IMR-90 (cell line): Measurements from ENCODE around the gene PAM16. TPM values are rescaled to one million over a fixed set of nuclear protein-coding genes. Genes with fewer than 3 reads are reported as not detected.
A peak's percentile ranks its signal among the peaks of the same experiment; 100 is the strongest.

ENCODE experiments used
- ATAC-seq: fragments of 200-7000 bp; cut with Tn5 transposase; 2 replicates; pipeline ENCODE4 v1.9.1; 2020; ENCODE audit warnings: low read depth, mild to moderate bottlenecking, moderate library complexity
- BruUV-seq: library from RNA; stranded (reverse); fragments of 400-500 nt; replicated peaks from 2 replicates; lab custom pipeline; 2021; lab: Mats Ljungman, UMichigan
- CTCF ChIA-PET: fragments of 300-600 bp; formaldehyde crosslinking; extraction: SDS; loops from one replicate; lab custom pipeline; 2021; ENCODE audit warnings: antibody characterized with exemption; lab: Yijun Ruan, JAX
- POLR2A ChIA-PET: fragments of 300-600 bp; sonication (Branson Sonifier 250); formaldehyde crosslinking; loops from one replicate; lab custom pipeline; 2022; ENCODE audit warnings: antibody characterized with exemption; ENCODE audit not compliant: unreplicated experiment; lab: Charles Lee
- DNase-seq: peaks from one replicate; pipeline ENCODE4 v3.0.0; 2013
- H2AFZ ChIP-seq: replicated peaks from 2 replicates; pipeline ENCODE3; 2013; ENCODE audit warnings: low read length, mild to moderate bottlenecking; ENCODE audit not compliant: poor library complexity
- H2AK5ac ChIP-seq: 2 replicates; pipeline ENCODE4 v1.6.1; 2013; ENCODE audit warnings: low read depth, low read length, inconsistent platforms
- H2AK9ac ChIP-seq: replicated peaks from 2 replicates; pipeline ENCODE3; 2013; ENCODE audit warnings: mild to moderate bottlenecking, low read depth, low read length, moderate library complexity; ENCODE audit not compliant: poor library complexity
- H2BK120ac ChIP-seq: 2 replicates; pipeline ENCODE4 v1.6.1; 2013; ENCODE audit warnings: low read depth, low read length, inconsistent platforms
- H2BK15ac ChIP-seq: 3 replicates; pipeline ENCODE4 v1.6.1; 2013; ENCODE audit warnings: low read depth, low read length, inconsistent platforms
- H2BK20ac ChIP-seq: 2 replicates; pipeline ENCODE4 v1.6.1; 2013; ENCODE audit warnings: low read depth, mild to moderate bottlenecking, inconsistent platforms, low read length, moderate library complexity
- H2BK5ac ChIP-seq: 2 replicates; pipeline ENCODE4 v1.6.1; 2013; ENCODE audit warnings: mild to moderate bottlenecking, low read depth, low read length, inconsistent platforms; ENCODE audit not compliant: poor library complexity, severe bottlenecking
- H3K14ac ChIP-seq: replicated peaks from 2 replicates; pipeline ENCODE4 v1.6.1; 2013; ENCODE audit warnings: low read depth, low read length, inconsistent platforms
- H3K18ac ChIP-seq: 2 replicates; pipeline ENCODE4 v1.6.1; 2013; ENCODE audit warnings: low read depth, low read length, control low read depth
- H3K23ac ChIP-seq: 2 replicates; pipeline ENCODE4 v1.6.1; 2013; ENCODE audit warnings: low read depth, low read length, inconsistent platforms
- H3K27ac ChIP-seq: 2 replicates; pipeline ENCODE4 v1.5.1; 2013; ENCODE audit warnings: mild to moderate bottlenecking, control low read depth, low read length; ENCODE audit not compliant: insufficient read depth
- H3K27me3 ChIP-seq: 2 replicates; pipeline ENCODE4 v1.6.1; 2013; ENCODE audit warnings: low read length; ENCODE audit not compliant: control insufficient read depth, insufficient read depth
- H3K36me3 ChIP-seq: 2 replicates; pipeline ENCODE4 v1.6.1; 2013; ENCODE audit warnings: low read length, mixed read lengths; ENCODE audit not compliant: control insufficient read depth, insufficient read depth
- H3K4ac ChIP-seq: 2 replicates; pipeline ENCODE4 v1.6.1; 2013; ENCODE audit warnings: low read depth, low read length, inconsistent platforms
- H3K4me1 ChIP-seq: 2 replicates; pipeline ENCODE4 v1.6.1; 2013; ENCODE audit warnings: low read length, mixed read lengths; ENCODE audit not compliant: control insufficient read depth, insufficient read depth
- H3K4me2 ChIP-seq: 2 replicates; pipeline ENCODE4 v1.6.1; 2013; ENCODE audit warnings: low read depth, mild to moderate bottlenecking, control low read depth, low read length, moderate library complexity
- H3K4me3 ChIP-seq: 2 replicates; pipeline ENCODE4 v1.5.1; 2013; ENCODE audit warnings: low read depth, mild to moderate bottlenecking, control low read depth, low read length, moderate library complexity; ENCODE audit not compliant: insufficient read depth
- H3K56ac ChIP-seq: 2 replicates; pipeline ENCODE4 v1.6.1; 2013; ENCODE audit warnings: low read length, inconsistent platforms; ENCODE audit not compliant: insufficient read depth; ENCODE audit errors: extremely low read depth
- H3K79me1 ChIP-seq, 2 experiments: 2 replicates each; pipeline ENCODE4 v1.6.1; 2013; ENCODE audit warnings: low read length in 2 of 2, inconsistent platforms in 1 of 2, low read depth in 1 of 2
- H3K9ac ChIP-seq: 2 replicates; pipeline ENCODE4 v1.6.1; 2013; ENCODE audit warnings: low read depth, low read length, control low read depth
- H3K9me1 ChIP-seq: 2 replicates; pipeline ENCODE4 v1.6.1; 2013; ENCODE audit warnings: low read length, inconsistent platforms; ENCODE audit not compliant: insufficient read depth
- H3K9me3 ChIP-seq: 2 replicates; pipeline ENCODE4 v1.6.1; 2013; ENCODE audit warnings: low read length; ENCODE audit not compliant: control insufficient read depth, insufficient read depth
- H4K20me1 ChIP-seq: 2 replicates; pipeline ENCODE4 v1.6.1; 2013; ENCODE audit warnings: low read length, inconsistent platforms; ENCODE audit not compliant: insufficient read depth
- H4K5ac ChIP-seq: 2 replicates; pipeline ENCODE4 v1.6.1; 2013; ENCODE audit warnings: mild to moderate bottlenecking, low read depth, low read length, control low read depth
- H4K8ac ChIP-seq, 2 experiments: 2 replicates each; pipeline ENCODE4 v1.6.1; 2013; ENCODE audit warnings: low read depth in 2 of 2, low read length in 2 of 2, control low read depth in 1 of 2, inconsistent platforms in 1 of 2
- H4K91ac ChIP-seq: 2 replicates; pipeline ENCODE4 v1.6.1; 2013; ENCODE audit warnings: low read depth, low read length, inconsistent platforms; ENCODE audit not compliant: insufficient read depth
- BHLHE40 ChIP-seq: fragments of 150-350 bp; IDR thresholded peaks from 2 replicates; pipeline ENCODE4 v1.6.1; 2016; ENCODE audit warnings: mild to moderate bottlenecking, low read depth, low read length
- CTCF ChIP-seq: conservative IDR thresholded peaks from 2 replicates; pipeline ENCODE4 v1.5.1; 2012; ENCODE audit warnings: mild to moderate bottlenecking, low read depth, low read length, improper control_type of control experiment
- ELK1 ChIP-seq: fragments of 150-350 bp; IDR thresholded peaks from 2 replicates; pipeline ENCODE4 v1.6.1; 2016; ENCODE audit warnings: low read depth, mild to moderate bottlenecking, low read length, moderate library complexity, borderline replicate concordance
- MAFK ChIP-seq: IDR thresholded peaks from 2 replicates; pipeline ENCODE4 v1.6.1; 2012; ENCODE audit warnings: low read depth, low read length, improper control_type of control experiment
- MAZ ChIP-seq: IDR thresholded peaks from 2 replicates; pipeline ENCODE4 v1.6.1; 2012; ENCODE audit warnings: low read depth, mild to moderate bottlenecking, low read length, improper control_type of control experiment, moderate library complexity, borderline replicate concordance
- MXI1 ChIP-seq: IDR thresholded peaks from 2 replicates; pipeline ENCODE4 v1.6.1; 2012; ENCODE audit warnings: low read depth, mild to moderate bottlenecking, low read length, moderate library complexity, borderline replicate concordance
- RAD21 ChIP-seq: IDR thresholded peaks from 2 replicates; pipeline ENCODE4 v1.6.1; 2012; ENCODE audit warnings: low read length, improper control_type of control experiment
- SMC3 ChIP-seq: fragments of 150-350 bp; IDR thresholded peaks from 2 replicates; pipeline ENCODE4 v1.6.1; 2016; ENCODE audit warnings: low read depth, mild to moderate bottlenecking, antibody characterized with exemption, low read length, moderate library complexity
- USF2 ChIP-seq: fragments of 150-350 bp; IDR thresholded peaks from 2 replicates; pipeline ENCODE4 v1.6.1; 2017; ENCODE audit warnings: mild to moderate bottlenecking, antibody characterized with exemption, low read length, low read depth
- WGBS, 2 experiments: methylation state at CpG; one replicate each; pipeline versions ENCODE4 v1.1.5 to v1.1.7; 2013; ENCODE audit warnings: missing lambda C conversion rate in 2 of 2; ENCODE audit not compliant: insufficient read length in 1 of 2; ENCODE audit errors: extremely low coverage in 2 of 2; 5-methylcytosine and 5-hydroxymethylcytosine counted together
- dilution Hi-C: fragments of 300-500 bp; cut with HindIII; formaldehyde crosslinking; loops from one replicate; pipeline ENCODE4 v1.14.3; 2018; ENCODE audit warnings: low sequenced_read_pairs; ENCODE audit not compliant: unreplicated experiment
- in situ Hi-C: fragments of 300-500 bp; cut with MboI; formaldehyde crosslinking; loops from 3 replicates; pipeline ENCODE4 v1.14.3; 2019; ENCODE audit warnings: low sequenced_read_pairs, inconsistent platforms, mixed read lengths
- intact Hi-C: fragments of 100-400 bp; cut with micrococcal nuclease; formaldehyde crosslinking; loops from 2 replicates; pipeline ENCODE4 v1.10.0; 2022
- polyA plus RNA-seq, 3 experiments: library from polyadenylated mRNA; depleted of rRNA; stranded (reverse); fragments of >200 nt; gene quantifications; 2 replicates each; pipeline ENCODE4 v1.2.3, GENCODE V29; 2012; ENCODE audit warnings: low replicate concordance in 1 of 3
- total RNA-seq: library from RNA; depleted of rRNA; stranded (reverse); fragments of >200 nt; gene quantifications from 2 replicates; pipeline ENCODE4 v1.2.3, GENCODE V29; 2012

Gene PAM16
- total and polyA plus RNA-seq, 2 of the 4 experiments (the other 2 are of a cell fraction) = 17.9 to 48.4 TPM

- Histone ChIP-seq H4K5ac (no peak overlapping the region), H3K4me2 (no peak overlapping the region), H2AK9ac (peak overlapping the region; percentile 28), H3K9me3 (no peaks in the 10 kb centered on the region), H3K18ac (no peak overlapping the region), H3K4me1 (peaks cover 1% of the 10 kb centered on the region; the same call in 1 of the 2 replicates), H2AFZ (no peak overlapping the region), H4K91ac (no peak overlapping the region), H3K14ac (no peak overlapping the region), H3K56ac (no peak overlapping the region), H2BK120ac (no peak overlapping the region), H3K36me3 (peaks cover 4% of the 10 kb centered on the region; the same call in 1 of the 2 replicates), H2BK5ac (peak overlapping the region; percentile 33), H4K20me1 (peaks cover 4% of the 10 kb centered on the region; the same call in 1 of the 2 replicates), H3K9me1 (no peaks in the 10 kb centered on the region), H3K79me1 (no peaks in the 10 kb centered on the region), H3K4me3 (no peak overlapping the region), H2BK15ac (no peak overlapping the region), H3K23ac (no peak overlapping the region), H2AK5ac (no peak overlapping the region), H3K27me3 (no peaks in the 10 kb centered on the region), H3K9ac (no peak overlapping the region), H2BK20ac (no peak overlapping the region), H4K8ac (no peak overlapping the region), H3K4ac (no peak overlapping the region), H3K27ac (no peak overlapping the region)
- ChIA-PET POLR2A (no interaction called here), CTCF (interaction anchor here (0.8 to 1.4 kb wide), 4 partner anchors 15 to 43 kb away, joined by 3 to 7 read pairs (median 4); no protein-coding TSS in a partner anchor)
- no TSS peak for BruUV-seq
- TF ChIP-seq USF2 = no peak
- no peak for TF ChIP-seq CTCF
- TF ChIP-seq ELK1 = no peak
- TF ChIP-seq SMC3 = no peak
- no peak for TF ChIP-seq BHLHE40
- TF ChIP-seq MAFK = no peak
- no peak for TF ChIP-seq MAZ
- no peak for TF ChIP-seq MXI1
- TF ChIP-seq RAD21 = no peak
- dilution Hi-C loops = no loop called here
- ATAC-seq = no peak
- WGBS, 2 experiments = 100% methylated on average over 2 of the region's 3 CpGs; no CpG with 5 or more reads in 1 of the 2 experiments
- no peak for DNase-seq
- in situ Hi-C loops = loop anchor here (5.0 kb wide), 1 partner anchor 37 kb away; no protein-coding TSS in a partner anchor
- intact Hi-C loops = loop anchor here (1.0 kb wide), 1 partner anchor 42 kb away; no protein-coding TSS in a partner anchor
Observed at GRCh38 chr16:4359914-4360313, 8.8 kb upstream of the PAM16 start.
